CD4-positive, CD25-positive, alpha-beta regulatory T cell (primary cell): ENCODE data around the gene PVALEF. TPM values are rescaled to one million over a fixed set of nuclear protein-coding genes. Genes with fewer than 3 reads are reported as not detected.

ENCODE experiments used
- ATAC-seq, 2 donors: fragments of 150-1000 bp; cut with Tn5 transposase; one replicate each; pipeline ENCODE4 v1.10.0; 2021; ENCODE audit warnings: low read depth in 2 of 2, moderate number of reproducible peaks in 2 of 2, moderate library complexity in 1 of 2
- DNase-seq, 3 donors: peaks; one replicate each; pipeline versions ENCODE4 v3.0.0 to v3.0.0-alpha.2; 2012 to 2022; ENCODE audit warnings: mixed read lengths in 1 of 3
- H3K27ac ChIP-seq: one replicate; pipeline ENCODE4 v1.7.0; 2013; ENCODE audit warnings: mild to moderate bottlenecking, low read length; ENCODE audit not compliant: insufficient read depth, poor library complexity, severe bottlenecking
- H3K27me3 ChIP-seq: one replicate; pipeline ENCODE4 v1.7.0; 2013; ENCODE audit warnings: low read length; ENCODE audit not compliant: control insufficient read depth, insufficient read depth
- H3K36me3 ChIP-seq: one replicate; pipeline ENCODE4 v1.7.0; 2013; ENCODE audit warnings: mild to moderate bottlenecking, low read length, moderate library complexity; ENCODE audit not compliant: control insufficient read depth, insufficient read depth
- H3K4me1 ChIP-seq: 2 replicates; pipeline ENCODE4 v1.7.0; 2013; ENCODE audit warnings: mild to moderate bottlenecking, low read length; ENCODE audit not compliant: insufficient read depth, control insufficient read depth, poor library complexity, severe bottlenecking
- H3K4me3 ChIP-seq: one replicate; pipeline ENCODE4 v1.7.0; 2013; ENCODE audit warnings: low read depth, mild to moderate bottlenecking, low read length, moderate library complexity
- H3K9me3 ChIP-seq, 2 experiments: 1 replicate in 1 of 2; 2 replicates in 1 of 2; pipeline ENCODE4 v1.7.0; 2013; ENCODE audit warnings: low read length in 2 of 2, mild to moderate bottlenecking in 1 of 2, moderate library complexity in 1 of 2; ENCODE audit not compliant: control insufficient read depth in 2 of 2
- H3K27ac Mint-ChIP-seq, 3 donors: one replicate each; pipeline ENCODE4 v1.8.0; 2020 to 2022; ENCODE audit warnings: mild to moderate bottlenecking in 3 of 3, mixed read lengths in 3 of 3, moderate library complexity in 2 of 3
- H3K27me3 Mint-ChIP-seq: one replicate; pipeline ENCODE4 v1.8.0; 2022; ENCODE audit warnings: mild to moderate bottlenecking, mixed read lengths
- H3K36me3 Mint-ChIP-seq: one replicate; pipeline ENCODE4 v1.8.0; 2020; ENCODE audit warnings: mixed read lengths
- H3K4me1 Mint-ChIP-seq, 4 donors: one replicate each; pipeline ENCODE4 v1.8.0; 2020 to 2022; ENCODE audit warnings: mixed read lengths in 4 of 4, mild to moderate bottlenecking in 1 of 4
- H3K4me3 Mint-ChIP-seq, 4 donors: one replicate each; pipeline ENCODE4 v1.8.0; 2020 to 2022; ENCODE audit warnings: mild to moderate bottlenecking in 4 of 4, mixed read lengths in 4 of 4, moderate library complexity in 3 of 4
- H3K9me3 Mint-ChIP-seq, 7 donors: one replicate each; pipeline ENCODE4 v1.8.0; 2020 to 2022; ENCODE audit warnings: mixed read lengths in 7 of 7, mild to moderate bottlenecking in 3 of 7, moderate library complexity in 2 of 7
- polyA plus RNA-seq, 4 donors: library from polyadenylated mRNA; unstranded; fragments of 300-500 nt; fragmentation: Illumina TruSeq; gene quantifications; one replicate each; pipeline ENCODE4 v1.2.3, GENCODE V29; 2021
- total RNA-seq: library from RNA; stranded (reverse); gene quantifications from one replicate; pipeline ENCODE4 v1.2.3, GENCODE V29; 2022

PVALEF gene
- total and polyA plus RNA-seq, 5 donors from 2014 or later: not detected

GRCh38 chr17:81183316-81183715, 18.0 kb downstream of the PVALEF start:
- no peak overlapping the region for H3K27ac ChIP-seq
- no peak overlapping the region for H3K27ac Mint-ChIP-seq
- no peak overlapping the region for H3K4me3 Mint-ChIP-seq
- H3K9me3 Mint-ChIP-seq: no peaks in the 10 kb centered on the region
- DNase-seq (no peak), ATAC-seq (no peak)
- peaks cover 0 to 4% (median 0%) of the 10 kb centered on the region in 4 donors for H3K4me1 Mint-ChIP-seq
- H3K36me3 ChIP-seq: no peaks in the 10 kb centered on the region
- H3K36me3 Mint-ChIP-seq: no peaks in the 10 kb centered on the region
- no peaks in the 10 kb centered on the region for H3K9me3 ChIP-seq
- H3K4me3 ChIP-seq: no peak overlapping the region
- H3K4me1 ChIP-seq: no peaks in the 10 kb centered on the region
- H3K27me3 Mint-ChIP-seq: no peaks in the 10 kb centered on the region
- no peaks in the 10 kb centered on the region for H3K27me3 ChIP-seq

GRCh38 chr17:81183807-81184206, 18.5 kb downstream of the PVALEF start:
- H3K27me3 Mint-ChIP-seq: no peaks in the 10 kb centered on the region
- peaks cover 0 to 4% (median 0%) of the 10 kb centered on the region in 4 donors for H3K4me1 Mint-ChIP-seq
- Histone ChIP-seq H3K9me3 (no peaks in the 10 kb centered on the region), H3K27ac (no peak overlapping the region), H3K36me3 (no peaks in the 10 kb centered on the region), H3K4me1 (no peaks in the 10 kb centered on the region), H3K27me3 (no peaks in the 10 kb centered on the region), H3K4me3 (no peak overlapping the region)
- H3K9me3 Mint-ChIP-seq: no peaks in the 10 kb centered on the region
- ATAC-seq: no peak
- H3K4me3 Mint-ChIP-seq: no peak overlapping the region
- H3K27ac Mint-ChIP-seq: no peak overlapping the region
- H3K36me3 Mint-ChIP-seq: no peaks in the 10 kb centered on the region
- no peak for DNase-seq

- Histone ChIP-seq H3K36me3 (no peaks in the 10 kb centered on the region), H3K4me3 (no peak overlapping the region), H3K27ac (no peak overlapping the region), H3K4me1 (no peaks in the 10 kb centered on the region), H3K27me3 (no peaks in the 10 kb centered on the region), H3K9me3 (no peaks in the 10 kb centered on the region)
- no peak overlapping the region for H3K4me3 Mint-ChIP-seq
- H3K9me3 Mint-ChIP-seq: no peaks in the 10 kb centered on the region
- no peaks in the 10 kb centered on the region for H3K27me3 Mint-ChIP-seq
- no peak for ATAC-seq
- H3K4me1 Mint-ChIP-seq: peaks cover 0 to 4% (median 0%) of the 10 kb centered on the region in 4 donors
- H3K36me3 Mint-ChIP-seq: no peaks in the 10 kb centered on the region
- no peak overlapping the region for H3K27ac Mint-ChIP-seq
- no peak for DNase-seq
Observed at GRCh38 chr17:81184555-81184954, 19.2 kb downstream of the PVALEF start.

GRCh38 chr17:81186203-81186602, 20.9 kb downstream of the PVALEF start:
- no peaks in the 10 kb centered on the region for H3K4me1 ChIP-seq
- no peaks in the 10 kb centered on the region for H3K9me3 ChIP-seq
- ATAC-seq: no peak
- Mint-ChIP-seq H3K27me3 (no peaks in the 10 kb centered on the region), H3K4me3 (no peak overlapping the region), H3K27ac (no peak overlapping the region), H3K36me3 (no peaks in the 10 kb centered on the region), H3K9me3 (no peaks in the 10 kb centered on the region), H3K4me1 (peaks cover 0 to 4% (median 0%) of the 10 kb centered on the region in 4 donors)
- H3K27me3 ChIP-seq: no peaks in the 10 kb centered on the region
- H3K27ac ChIP-seq: no peak overlapping the region
- DNase-seq: no peak
- no peak overlapping the region for H3K4me3 ChIP-seq
- no peaks in the 10 kb centered on the region for H3K36me3 ChIP-seq

- DNase-seq (no peak), ATAC-seq (no peak)
- Mint-ChIP-seq H3K4me3 (no peak overlapping the region), H3K9me3 (no peaks in the 10 kb centered on the region), H3K27ac (no peak overlapping the region), H3K27me3 (no peaks in the 10 kb centered on the region), H3K36me3 (no peaks in the 10 kb centered on the region), H3K4me1 (peaks cover 0 to 4% (median 0%) of the 10 kb centered on the region in 4 donors)
- no peak overlapping the region for H3K27ac ChIP-seq
- H3K36me3 ChIP-seq: no peaks in the 10 kb centered on the region
- no peaks in the 10 kb centered on the region for H3K27me3 ChIP-seq
- no peaks in the 10 kb centered on the region for H3K9me3 ChIP-seq
- H3K4me3 ChIP-seq: no peak overlapping the region
- no peaks in the 10 kb centered on the region for H3K4me1 ChIP-seq
Observed at GRCh38 chr17:81187120-81187519, 21.8 kb downstream of the PVALEF start.

GRCh38 chr17:81187586-81188490, 22.5 kb downstream of the PVALEF start:
- no peaks in the 10 kb centered on the region for H3K4me1 ChIP-seq
- no peaks in the 10 kb centered on the region for H3K9me3 Mint-ChIP-seq
- no peaks in the 10 kb centered on the region for H3K9me3 ChIP-seq
- H3K27me3 ChIP-seq: no peaks in the 10 kb centered on the region
- H3K4me3 ChIP-seq: no peak overlapping the region
- no peaks in the 10 kb centered on the region for H3K36me3 ChIP-seq
- DNase-seq (no peak), ATAC-seq (no peak)
- H3K27ac Mint-ChIP-seq: no peak overlapping the region
- H3K36me3 Mint-ChIP-seq: no peaks in the 10 kb centered on the region
- no peaks in the 10 kb centered on the region for H3K27me3 Mint-ChIP-seq
- H3K4me3 Mint-ChIP-seq: no peak overlapping the region
- peaks cover 0 to 2% (median 0%) of the 10 kb centered on the region in 4 donors for H3K4me1 Mint-ChIP-seq
- no peak overlapping the region for H3K27ac ChIP-seq

GRCh38 chr17:81188491-81188840, 23.2 kb downstream of the PVALEF start:
- Histone ChIP-seq H3K4me1 (no peaks in the 10 kb centered on the region), H3K4me3 (no peak overlapping the region), H3K27ac (no peak overlapping the region), H3K27me3 (no peaks in the 10 kb centered on the region), H3K36me3 (no peaks in the 10 kb centered on the region), H3K9me3 (no peaks in the 10 kb centered on the region)
- Mint-ChIP-seq H3K27ac (no peak overlapping the region), H3K27me3 (no peaks in the 10 kb centered on the region), H3K9me3 (no peaks in the 10 kb centered on the region), H3K4me3 (no peak overlapping the region), H3K4me1 (no peaks in the 10 kb centered on the region), H3K36me3 (no peaks in the 10 kb centered on the region)
- DNase-seq (no peak), ATAC-seq (no peak)

- H3K4me3 Mint-ChIP-seq: peak overlapping the region in 1 of 4 donors; percentile 51
- H3K9me3 ChIP-seq: no peaks in the 10 kb centered on the region
- H3K27me3 Mint-ChIP-seq: no peaks in the 10 kb centered on the region
- H3K36me3 Mint-ChIP-seq: no peaks in the 10 kb centered on the region
- H3K4me1 Mint-ChIP-seq: no peaks in the 10 kb centered on the region
- DNase-seq (no peak), ATAC-seq (no peak)
- no peak overlapping the region for H3K27ac ChIP-seq
- H3K4me3 ChIP-seq: no peak overlapping the region
- no peak overlapping the region for H3K27ac Mint-ChIP-seq
- H3K9me3 Mint-ChIP-seq: no peaks in the 10 kb centered on the region
- no peaks in the 10 kb centered on the region for H3K36me3 ChIP-seq
- no peaks in the 10 kb centered on the region for H3K4me1 ChIP-seq
- H3K27me3 ChIP-seq: no peaks in the 10 kb centered on the region
Observed at GRCh38 chr17:81189016-81189415, 23.7 kb downstream of the PVALEF start.
